GM23248 (cell line): ENCODE measurements around the gene SLC10A4.
"Not testable (repeated sequence)": the region's sequence is repeated elsewhere in the genome, so short reads cannot be mapped to it uniquely, and the experiment has no call there.

ENCODE experiments used
- EZH2 ChIP-seq: fragments of 200-600 bp; sonication (generic); IDR thresholded peaks from 2 replicates; pipeline ENCODE4 v1.6.1; 2018; ENCODE audit warnings: antibody characterized with exemption, mild to moderate bottlenecking; ENCODE audit not compliant: insufficient read depth, poor library complexity, severe bottlenecking
- EZH2phosphoT487 ChIP-seq: fragments of 200-600 bp; sonication (generic); IDR thresholded peaks from 2 replicates; pipeline ENCODE4 v1.6.1; 2018; ENCODE audit warnings: antibody characterized with exemption, moderate library complexity, mild to moderate bottlenecking, low read depth; ENCODE audit not compliant: insufficient read depth

GRCh38 chr4:48440914-48441313, 42.2 kb upstream of the SLC10A4 start:
- not testable (repeated sequence) for TF ChIP-seq EZH2, EZH2phosphoT487
